HFFc6 (cell line): ENCODE results near the gene PXK. TPM values are rescaled to one million over a fixed set of nuclear protein-coding genes. Genes with fewer than 3 reads are reported as not detected.

Experiments used
- DNase-seq: peaks from one replicate; pipeline ENCODE4 v3.0.0-alpha.2; 2018
- H3K27ac Mint-ChIP-seq: 2 replicates; pipeline ENCODE4 v1.8.0; 2020; ENCODE audit warnings: mild to moderate bottlenecking, mixed read lengths
- H3K27me3 Mint-ChIP-seq: 2 replicates; pipeline ENCODE4 v1.8.0; 2021; ENCODE audit warnings: mild to moderate bottlenecking, moderate library complexity, mixed read lengths; ENCODE audit not compliant: insufficient read depth
- H3K36me3 Mint-ChIP-seq: 2 replicates; pipeline ENCODE4 v1.8.0; 2021; ENCODE audit warnings: low read depth, mixed read lengths
- H3K4me1 Mint-ChIP-seq: 2 replicates; pipeline ENCODE4 v1.8.0; 2020; ENCODE audit warnings: low read depth, mixed read lengths
- H3K4me3 Mint-ChIP-seq: 2 replicates; pipeline ENCODE4 v1.8.0; 2020; ENCODE audit warnings: mild to moderate bottlenecking, moderate library complexity, mixed read lengths
- H3K9me3 Mint-ChIP-seq: 2 replicates; pipeline ENCODE4 v1.8.0; 2020; ENCODE audit warnings: mild to moderate bottlenecking, mixed read lengths
- total RNA-seq, 6 experiments: library from RNA; stranded (reverse); fragmentation: NEBNext Ultra II Directional; extraction: Animal tissue kit (Norgen Biotek cat#: 25700); gene quantifications; 2 replicates in 1 of 6; 3 replicates in 5 of 6; pipeline ENCODE4 v1.2.3, GENCODE V29; 2021
- TF ChIP-seq, protein P1 (sequence below): fragments of 200-600 bp; sonication (generic); IDR thresholded peaks from 2 replicates; pipeline ENCODE4 v1.5.0; 2021; ENCODE audit warnings: antibody characterized with exemption, mild to moderate bottlenecking

Gene PXK
- total RNA-seq, 6 experiments from 2014 or later = 16.3 to 25.1 (median 21.1) TPM

DNA sequence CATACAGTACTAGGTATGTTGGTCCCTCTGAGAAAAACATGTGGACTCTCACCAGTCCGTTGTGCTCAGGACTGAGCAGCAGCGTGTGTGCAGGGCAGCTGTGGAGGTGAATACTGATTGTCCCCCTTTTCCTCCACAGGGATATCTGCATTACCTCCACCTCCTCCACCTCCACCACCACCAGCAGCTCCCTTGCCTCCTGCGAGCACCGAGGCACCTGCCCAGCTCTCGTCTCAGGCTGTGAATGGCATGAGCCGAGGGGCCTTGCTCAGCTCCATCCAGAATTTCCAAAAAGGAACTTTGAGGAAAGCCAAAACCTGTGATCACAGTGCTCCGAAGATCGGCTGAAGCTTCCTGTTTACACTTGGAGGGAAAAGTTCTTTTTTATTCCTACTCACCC is 91.9 kb downstream of the PXK start:
- Mint-ChIP-seq H3K36me3 (peaks cover 31% of the 10 kb centered on the region), H3K27me3 (peaks cover 2% of the 10 kb centered on the region; the same call in 1 of the 2 replicates), H3K9me3 (no peaks in the 10 kb centered on the region), H3K27ac (no peak overlapping the region; the same call in 1 of the 2 replicates), H3K4me3 (no peak overlapping the region), H3K4me1 (peaks cover 23% of the 10 kb centered on the region)
- no peak for DNase-seq
- TF ChIP-seq, protein P1, sequence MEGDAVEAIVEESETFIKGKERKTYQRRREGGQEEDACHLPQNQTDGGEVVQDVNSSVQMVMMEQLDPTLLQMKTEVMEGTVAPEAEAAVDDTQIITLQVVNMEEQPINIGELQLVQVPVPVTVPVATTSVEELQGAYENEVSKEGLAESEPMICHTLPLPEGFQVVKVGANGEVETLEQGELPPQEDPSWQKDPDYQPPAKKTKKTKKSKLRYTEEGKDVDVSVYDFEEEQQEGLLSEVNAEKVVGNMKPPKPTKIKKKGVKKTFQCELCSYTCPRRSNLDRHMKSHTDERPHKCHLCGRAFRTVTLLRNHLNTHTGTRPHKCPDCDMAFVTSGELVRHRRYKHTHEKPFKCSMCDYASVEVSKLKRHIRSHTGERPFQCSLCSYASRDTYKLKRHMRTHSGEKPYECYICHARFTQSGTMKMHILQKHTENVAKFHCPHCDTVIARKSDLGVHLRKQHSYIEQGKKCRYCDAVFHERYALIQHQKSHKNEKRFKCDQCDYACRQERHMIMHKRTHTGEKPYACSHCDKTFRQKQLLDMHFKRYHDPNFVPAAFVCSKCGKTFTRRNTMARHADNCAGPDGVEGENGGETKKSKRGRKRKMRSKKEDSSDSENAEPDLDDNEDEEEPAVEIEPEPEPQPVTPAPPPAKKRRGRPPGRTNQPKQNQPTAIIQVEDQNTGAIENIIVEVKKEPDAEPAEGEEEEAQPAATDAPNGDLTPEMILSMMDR = no peak

DNA sequence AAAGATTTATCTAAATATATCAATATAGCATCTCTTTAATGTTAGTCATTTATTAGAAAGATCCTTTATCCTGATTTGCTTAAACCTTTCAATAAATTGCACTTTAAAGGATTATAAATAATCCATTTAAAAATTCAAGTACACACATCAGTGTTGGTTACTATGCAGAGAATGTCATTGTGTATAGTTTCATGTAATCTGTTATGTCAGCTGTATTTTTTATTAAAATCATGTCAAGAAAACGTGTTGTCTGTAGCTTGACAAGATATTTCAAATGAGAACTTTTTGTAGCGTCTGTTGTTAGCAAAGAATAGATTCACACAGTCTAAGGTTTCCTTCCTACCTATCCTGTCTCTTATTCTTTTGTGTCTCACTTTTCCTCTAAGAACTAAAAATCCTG is 93.1 kb downstream of the PXK start:
- H3K4me3 Mint-ChIP-seq = no peak overlapping the region
- H3K4me1 Mint-ChIP-seq = peaks cover 11% of the 10 kb centered on the region
- H3K27me3 Mint-ChIP-seq = no peaks in the 10 kb centered on the region
- H3K36me3 Mint-ChIP-seq = peaks cover 27% of the 10 kb centered on the region
- no peak for DNase-seq
- no peak overlapping the region for H3K27ac Mint-ChIP-seq
- TF ChIP-seq, protein P1 = no peak
- no peaks in the 10 kb centered on the region for H3K9me3 Mint-ChIP-seq

DNA sequence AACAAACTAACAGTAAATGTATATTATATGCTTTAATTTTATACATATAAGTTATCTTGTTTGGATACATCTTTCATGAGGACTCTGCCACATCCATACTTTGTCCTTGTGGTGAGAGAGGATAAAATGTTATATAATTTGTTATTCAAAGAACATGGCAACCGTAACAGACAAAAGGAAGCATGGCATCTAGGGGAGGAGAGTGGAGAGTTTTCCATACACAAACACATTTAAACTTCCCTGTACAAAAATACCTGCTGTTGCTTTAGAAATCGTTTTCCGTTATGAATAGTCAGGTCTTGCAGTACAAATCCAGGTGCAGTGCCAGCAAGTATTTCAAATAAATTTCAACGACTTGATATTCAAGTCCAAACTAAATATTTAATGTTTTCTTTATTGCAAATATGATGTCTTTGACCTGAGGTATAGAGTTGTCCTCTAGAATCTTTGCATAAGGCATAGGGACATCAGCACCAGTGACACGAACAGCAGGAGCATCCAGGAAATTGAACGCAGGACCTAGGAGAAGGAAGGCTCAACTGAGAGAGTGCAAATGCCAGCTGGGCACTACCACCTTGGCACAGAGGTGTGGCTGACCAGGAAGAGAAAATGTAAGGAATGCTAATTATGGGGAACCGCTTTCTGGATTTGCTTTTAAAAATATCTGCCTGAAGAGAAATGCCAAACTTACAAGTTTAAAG is 95.1 kb downstream of the PXK start:
- peaks cover 35% of the 10 kb centered on the region for H3K36me3 Mint-ChIP-seq
- H3K4me3 Mint-ChIP-seq = no peak overlapping the region
- H3K9me3 Mint-ChIP-seq = no peaks in the 10 kb centered on the region
- no peak overlapping the region for H3K27ac Mint-ChIP-seq
- DNase-seq = no peak
- H3K4me1 Mint-ChIP-seq = peaks cover 18% of the 10 kb centered on the region
- no peaks in the 10 kb centered on the region; the same call in 1 of the 2 replicates for H3K27me3 Mint-ChIP-seq
- TF ChIP-seq, protein P1 = no peak

DNA sequence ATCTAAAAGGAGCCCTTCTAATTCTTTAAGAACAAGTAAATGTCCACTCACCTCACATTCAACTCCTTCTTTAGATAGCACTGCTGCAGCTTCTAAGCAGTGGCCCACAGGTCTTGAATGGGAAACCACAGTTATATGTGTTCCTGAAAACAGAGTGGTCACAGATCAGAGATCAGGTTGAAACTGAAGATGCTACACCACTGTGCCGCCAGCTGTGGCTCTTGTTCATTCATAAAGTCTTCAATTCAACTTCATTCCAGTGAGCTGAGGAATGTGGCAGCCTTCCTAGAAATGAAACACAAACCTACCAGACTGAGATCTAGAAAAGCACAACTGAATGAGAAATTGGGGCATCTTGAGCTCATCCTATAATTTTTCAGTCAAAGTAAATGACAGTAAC is 97.0 kb downstream of the PXK start:
- Mint-ChIP-seq H3K36me3 (peaks cover 41% of the 10 kb centered on the region), H3K4me1 (peaks cover 26% of the 10 kb centered on the region)
- peak; percentile 17 for DNase-seq

DNA sequence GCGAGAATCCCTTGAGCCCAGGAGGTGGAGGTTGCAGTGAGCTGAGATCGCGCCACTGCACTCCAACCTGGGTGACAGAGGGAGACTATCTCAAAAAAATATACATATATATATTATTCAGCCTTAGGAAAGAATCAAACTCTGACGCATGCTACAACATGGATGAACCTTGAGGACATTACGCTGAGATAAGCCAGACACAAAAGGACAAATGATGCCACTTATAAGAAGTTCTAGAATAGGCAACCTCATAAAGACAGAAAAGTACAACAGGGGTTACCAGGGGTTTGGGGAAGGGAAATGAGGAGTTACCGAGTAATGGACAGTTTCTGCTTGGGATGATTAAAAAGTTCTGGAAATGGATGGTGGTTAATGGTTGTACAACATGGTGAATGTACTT is 100.2 kb downstream of the PXK start:
- H3K4me3 Mint-ChIP-seq = peak overlapping the region; percentile 91
- TF ChIP-seq, protein P1 = no peak
- peak overlapping the region; percentile 79 for H3K27ac Mint-ChIP-seq
- no peak for DNase-seq
- peaks cover 25% of the 10 kb centered on the region for H3K36me3 Mint-ChIP-seq
- H3K27me3 Mint-ChIP-seq = no peaks in the 10 kb centered on the region; the same call in none of the 2 replicates
- no peaks in the 10 kb centered on the region for H3K9me3 Mint-ChIP-seq
- peaks cover 38% of the 10 kb centered on the region for H3K4me1 Mint-ChIP-seq

More for the DNA sequence above, 97.0 kb downstream of the PXK start:
- Mint-ChIP-seq H3K27me3 (no peaks in the 10 kb centered on the region; the same call in 1 of the 2 replicates), H3K4me3 (no peak overlapping the region), H3K9me3 (no peaks in the 10 kb centered on the region), H3K27ac (no peak overlapping the region)
- TF ChIP-seq, protein P1 = no peak
